Activated CD4-positive, alpha-beta T cell treated with anti-CD3 and anti-CD28 coated beads for 1 hour (primary cell): ENCODE results near the gene RTL5.

Experiments
- DNase-seq: peaks from one replicate; pipeline ENCODE4 v3.0.0-alpha.2; 2020

RTL5 gene

DNA sequence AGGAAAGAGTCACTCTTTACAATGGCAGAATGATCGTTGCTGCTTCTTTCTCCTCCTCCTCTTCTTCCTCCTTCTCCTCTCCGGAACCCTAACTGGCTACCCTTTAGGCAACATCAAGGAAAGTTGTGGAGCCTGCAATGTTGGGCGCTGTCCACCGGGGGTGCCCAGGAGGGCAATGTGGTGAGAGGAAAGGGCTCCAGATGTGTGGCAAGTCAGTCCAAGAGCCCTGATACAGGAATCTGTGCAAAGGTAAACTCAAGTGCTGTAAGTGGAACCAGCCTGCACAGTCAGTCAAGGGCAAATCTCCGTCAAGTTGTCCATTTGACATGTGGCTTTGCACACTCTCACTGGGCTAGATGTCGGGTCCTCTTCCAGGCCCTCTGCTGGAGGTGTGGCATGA lies 2.8 kb downstream of the RTL5 start:
- DNase-seq = no peak

DNA sequence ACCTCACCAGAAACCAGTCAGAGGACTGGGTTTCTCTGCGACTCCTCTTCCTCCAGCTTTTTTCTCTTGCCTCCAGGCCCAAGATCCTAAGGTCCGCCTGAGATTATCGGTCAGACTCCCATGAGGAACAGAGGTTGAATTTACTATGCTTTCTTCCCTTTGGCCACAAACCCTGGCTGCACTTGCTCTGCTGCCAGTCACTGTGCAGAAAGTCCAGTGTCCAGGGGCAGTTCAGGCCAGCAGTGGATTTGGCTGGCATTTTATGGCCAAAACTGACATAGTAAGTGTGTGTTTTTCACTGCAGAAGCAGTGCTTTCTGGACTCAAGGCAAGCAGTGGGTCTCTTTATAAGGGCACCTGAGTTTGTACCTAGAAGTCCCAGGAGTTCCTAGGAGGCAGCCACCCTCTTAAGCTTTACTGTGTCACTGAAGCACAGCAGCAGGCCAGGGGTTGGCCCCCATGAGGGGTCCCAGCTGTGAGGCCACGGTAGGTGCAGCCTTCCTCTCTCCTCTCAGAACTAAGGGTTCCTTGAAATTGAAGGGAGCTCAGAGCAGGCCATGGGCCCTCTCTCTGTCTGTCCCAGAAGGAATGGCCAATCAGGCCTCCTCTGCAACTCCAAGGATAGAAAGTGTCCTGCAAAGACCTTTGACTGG lies 3.4 kb downstream of the RTL5 start:
- no peak for DNase-seq

DNA sequence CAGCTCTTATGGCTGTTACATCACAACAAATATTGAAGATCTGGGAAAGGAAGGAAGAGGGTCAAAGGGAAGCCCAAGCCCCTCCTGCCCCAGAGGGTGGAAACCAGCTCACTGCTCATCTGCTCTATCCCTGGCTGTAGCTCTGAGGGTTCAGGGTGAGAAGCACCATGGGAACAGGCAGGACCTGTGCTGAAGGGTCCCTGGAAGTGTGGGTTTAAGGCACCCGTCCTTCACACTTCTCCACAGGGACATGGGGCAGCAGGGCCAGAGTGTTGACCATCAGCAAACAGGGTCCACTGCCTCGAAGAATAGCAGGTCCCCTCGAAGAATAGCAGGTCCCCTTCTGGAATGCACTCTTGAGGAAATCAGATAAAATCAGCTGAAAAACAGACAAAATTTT lies 4.4 kb downstream of the RTL5 start:
- DNase-seq = no peak

DNA sequence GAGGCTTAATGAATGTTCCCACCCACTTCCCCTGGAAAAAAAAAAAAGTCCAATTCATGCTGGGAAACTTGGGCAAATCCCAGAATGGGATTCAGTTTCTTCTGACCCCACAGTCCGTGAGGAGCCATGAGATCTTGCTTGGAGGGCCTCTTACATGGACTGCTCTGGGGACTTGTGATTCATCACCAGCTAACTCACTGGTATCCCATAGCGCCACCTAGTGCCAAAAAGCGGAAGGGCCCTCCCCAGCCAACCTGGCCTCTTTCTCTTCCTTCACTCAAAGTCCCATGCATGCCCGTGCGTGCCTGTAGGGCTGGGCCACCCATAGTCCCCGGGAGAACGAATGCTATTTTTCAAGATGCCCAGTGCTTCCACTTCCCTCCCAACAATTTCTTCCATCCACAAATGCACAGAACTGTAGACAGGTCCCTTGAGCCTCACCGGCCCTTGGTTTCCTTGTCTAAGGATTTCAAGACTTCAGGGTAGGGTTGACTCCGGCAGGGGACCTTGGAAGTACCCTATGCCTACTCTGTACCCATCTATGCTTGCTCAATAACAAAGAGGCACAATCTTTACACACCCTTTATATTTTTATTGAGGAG lies 5.1 kb downstream of the RTL5 start:
- peak; percentile 68 for DNase-seq

GRCh38 chrX:72126048-72126415 lies 5.7 kb downstream of the RTL5 start:
- DNase-seq = no peak

DNA sequence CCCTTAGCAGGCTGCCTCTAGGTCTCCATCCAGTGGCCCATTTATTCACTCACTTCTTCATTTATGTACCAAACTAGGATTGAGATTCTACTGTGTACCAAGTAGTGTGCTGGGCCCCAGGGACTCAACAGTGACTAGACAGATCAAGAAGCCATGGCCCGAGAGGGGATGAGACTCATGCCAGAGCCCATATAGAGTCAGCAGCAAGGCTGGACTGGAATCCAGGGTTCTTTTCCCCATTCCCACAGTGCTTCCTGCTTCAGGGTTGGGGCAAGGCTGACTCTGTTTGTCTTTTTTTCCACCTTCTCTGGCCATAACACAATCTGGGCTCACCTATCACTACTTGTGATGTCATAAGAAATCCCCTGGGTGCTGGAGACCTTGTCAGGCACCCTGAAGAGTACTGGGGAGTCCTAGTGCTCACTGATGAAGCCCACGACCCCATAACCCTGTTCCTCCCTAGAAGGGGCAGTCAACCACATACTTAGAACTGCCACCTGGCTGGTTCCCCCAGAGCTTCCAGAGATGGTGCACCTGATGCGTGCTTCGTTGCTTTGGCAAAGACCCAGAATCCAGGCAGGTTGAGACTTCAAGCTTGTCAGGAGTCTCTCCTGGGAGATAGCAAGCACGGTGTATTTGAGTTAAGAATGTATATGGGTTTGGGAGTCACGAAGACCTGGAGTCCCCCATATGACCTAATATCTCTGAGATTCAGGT lies 6.2 kb downstream of the RTL5 start:
- no peak for DNase-seq

- DNase-seq = no peak
These were observed 7.0 kb downstream of the RTL5 start for GRCh38 chrX:72124540-72125201.

GRCh38 chrX:72123471-72124185 lies 8.1 kb downstream of the RTL5 start:
- no peak for DNase-seq

DNA sequence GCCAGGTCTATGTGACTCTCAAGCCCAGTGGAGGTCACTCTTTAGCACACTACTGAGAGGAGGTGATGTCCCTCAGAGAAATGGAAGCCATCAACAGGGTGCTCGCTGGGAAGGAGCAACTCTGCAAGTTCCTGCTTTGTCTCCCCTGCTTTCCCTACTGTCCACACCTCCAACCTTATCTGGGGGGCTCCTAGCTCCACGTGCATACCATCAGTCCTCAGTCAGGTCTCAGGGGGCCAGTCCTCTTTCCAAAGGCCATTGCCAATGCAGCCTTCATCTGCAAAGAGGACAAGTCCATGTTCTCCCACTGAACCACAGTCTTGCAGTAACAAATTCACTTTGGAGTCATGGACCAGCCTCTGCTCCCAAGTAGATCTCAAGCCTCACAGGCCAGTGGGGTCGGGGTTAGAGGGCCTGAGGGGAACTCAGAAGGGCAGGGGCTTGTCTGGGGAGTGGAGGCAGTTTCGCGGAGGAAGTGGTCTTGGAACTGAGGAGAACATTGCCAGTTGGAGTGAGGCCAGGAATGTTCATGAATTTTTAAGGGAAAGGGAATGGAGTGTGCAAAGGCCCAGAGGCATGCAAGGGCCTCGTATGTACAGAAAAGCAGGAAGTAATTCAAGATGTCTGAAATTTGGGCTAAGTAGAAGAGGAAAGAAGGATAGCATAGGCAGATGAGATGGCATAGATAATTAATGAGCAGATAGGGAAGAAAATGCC lies 8.9 kb downstream of the RTL5 start:
- no peak for DNase-seq

DNA sequence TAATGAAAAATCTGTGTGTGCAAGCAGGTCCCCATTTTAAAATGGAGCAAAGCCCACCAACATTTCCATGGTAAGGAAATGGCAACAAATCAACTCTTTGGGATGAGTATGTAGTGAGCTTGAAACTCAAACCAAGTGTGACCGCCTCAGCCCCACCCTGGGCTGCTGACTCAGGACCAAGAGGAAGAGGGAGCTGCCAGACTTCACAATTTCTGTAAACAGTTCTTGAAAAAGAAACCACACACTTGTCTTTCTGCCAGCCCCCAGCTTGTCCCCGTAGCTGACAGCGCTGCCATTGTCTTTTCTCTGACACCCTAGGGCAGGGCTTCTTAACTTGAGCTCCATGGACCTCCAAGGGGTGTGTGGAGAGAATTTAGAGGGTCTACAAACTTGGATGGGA lies 10.3 kb downstream of the RTL5 start:
- no peak for DNase-seq

DNA sequence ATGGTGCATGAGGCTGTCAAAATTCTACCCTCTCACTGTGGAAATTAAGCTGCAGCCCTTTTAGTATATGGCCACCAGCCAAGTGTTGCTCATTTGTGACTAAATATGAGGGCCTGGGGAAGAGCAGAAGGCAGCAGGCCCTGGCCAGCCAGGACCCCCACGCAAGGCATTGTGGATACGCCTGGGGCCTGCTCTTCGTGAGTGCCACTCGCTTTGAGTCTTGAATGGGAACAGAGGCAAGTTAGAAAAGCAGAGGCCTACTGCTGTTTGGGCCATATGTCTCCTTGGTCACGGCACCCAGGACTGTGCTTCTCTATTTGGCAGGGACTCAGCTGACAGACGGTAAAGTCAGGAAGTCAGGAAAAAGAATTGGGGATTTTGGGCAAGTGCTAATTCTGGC lies 10.9 kb downstream of the RTL5 start:
- no peak for DNase-seq

- DNase-seq = no peak
These were observed 14.0 kb downstream of the RTL5 start for GRCh38 chrX:72117636-72118210.

- no peak for DNase-seq
These were observed 16.3 kb downstream of the RTL5 start for GRCh38 chrX:72115380-72115779.

DNA sequence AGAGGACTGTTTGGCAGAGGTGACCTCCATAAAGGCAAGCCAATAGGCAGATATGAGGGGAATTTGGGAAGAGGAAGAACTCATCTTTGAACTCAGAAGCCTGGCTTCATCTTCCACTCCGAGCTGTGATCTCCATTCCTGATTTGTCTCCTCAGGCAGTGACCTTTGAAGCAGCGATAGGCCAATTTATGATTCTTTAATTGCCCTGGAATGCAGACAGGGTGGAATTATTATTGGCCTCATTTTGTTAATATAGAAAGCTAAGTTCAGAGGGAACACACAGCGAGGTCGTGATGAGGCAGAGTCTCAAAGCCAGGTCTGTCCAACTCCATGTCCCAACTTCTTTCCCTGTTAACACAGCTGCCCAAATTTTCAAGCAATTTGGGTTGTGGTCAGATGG lies 16.9 kb downstream of the RTL5 start:
- DNase-seq = no peak

DNA sequence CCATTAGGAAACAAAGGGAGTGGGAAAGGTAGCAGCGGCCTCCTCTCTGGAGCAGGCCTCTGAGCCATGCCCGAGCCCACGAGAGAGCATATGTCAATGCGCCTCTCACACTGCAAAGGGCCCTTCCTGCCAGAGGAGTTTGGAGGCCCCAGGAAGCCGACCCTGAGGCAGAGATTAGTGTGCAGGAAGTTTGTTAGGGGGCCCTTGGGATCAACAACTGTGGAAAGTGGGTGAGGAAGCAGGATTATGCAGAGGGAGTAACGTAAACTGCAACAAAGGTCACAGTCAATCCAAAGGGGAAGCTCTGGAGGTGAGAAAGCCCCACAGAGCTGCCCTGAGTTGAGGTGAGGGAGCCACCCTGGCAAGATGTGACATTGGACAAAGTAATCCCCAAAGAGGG lies 17.4 kb downstream of the RTL5 start:
- no peak for DNase-seq

DNA sequence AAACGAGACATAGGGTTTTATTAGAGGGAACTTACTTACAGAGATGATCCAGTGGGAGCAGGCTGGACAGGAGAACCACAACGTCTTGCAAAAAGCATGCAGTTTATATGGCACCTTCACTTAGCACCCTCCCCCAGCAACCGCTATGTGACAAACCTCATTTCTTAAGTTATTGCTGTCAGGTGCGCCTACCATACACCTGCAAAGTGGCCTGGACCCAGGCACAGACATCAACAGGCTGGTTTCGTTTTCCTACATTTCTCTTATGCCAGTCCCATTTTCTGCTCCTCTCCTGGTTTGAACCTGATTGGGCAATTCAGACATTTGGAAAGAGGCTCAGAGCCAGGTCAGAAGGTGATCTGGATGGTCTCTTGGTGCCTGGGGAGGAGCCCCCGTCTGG lies 18.3 kb downstream of the RTL5 start:
- no peak for DNase-seq

DNA sequence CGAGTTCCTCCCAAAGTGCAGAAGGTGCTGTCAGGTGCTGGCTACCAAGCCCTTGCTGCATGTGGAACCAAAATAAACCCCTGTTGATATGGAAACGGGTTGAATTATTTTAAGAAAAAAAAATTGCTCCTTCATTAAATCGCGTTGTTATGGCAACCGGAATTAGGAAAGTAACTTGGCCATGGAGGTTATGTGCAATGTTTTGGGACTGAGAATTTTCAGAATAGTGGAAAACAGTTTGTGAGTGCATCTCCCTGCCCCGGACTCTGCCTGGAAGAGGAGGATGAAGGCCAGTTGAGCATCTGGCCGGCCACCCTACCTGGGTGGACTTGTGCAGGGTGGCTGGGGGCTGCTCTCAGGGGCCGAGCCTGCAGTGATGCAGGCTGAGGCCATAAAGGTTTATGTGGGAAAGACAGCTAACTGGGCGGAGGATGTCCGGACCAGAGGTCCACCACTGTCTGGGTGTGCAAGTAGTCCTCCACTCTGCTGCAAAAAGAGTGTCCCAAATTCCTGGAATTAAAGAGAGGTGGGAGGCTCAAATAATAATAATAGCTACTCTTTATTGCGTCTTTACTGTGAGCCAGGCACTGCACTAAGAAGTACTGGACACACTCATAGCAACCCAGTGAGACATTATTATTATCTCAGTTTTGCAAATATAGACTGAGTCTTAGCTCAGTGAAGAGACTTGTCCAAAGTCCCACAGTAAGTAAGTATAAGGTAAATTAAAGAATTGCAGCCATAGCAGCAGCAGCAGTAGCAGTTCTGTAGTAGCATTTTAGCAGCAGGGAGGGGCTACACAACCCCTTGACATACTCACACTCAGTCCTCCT lies 20.6 kb downstream of the RTL5 start:
- no peak for DNase-seq

- DNase-seq = no peak
These were observed 21.5 kb downstream of the RTL5 start for GRCh38 chrX:72110051-72110875.

- no peak for DNase-seq
These were observed 23.0 kb downstream of the RTL5 start for GRCh38 chrX:72108666-72109065.

DNA sequence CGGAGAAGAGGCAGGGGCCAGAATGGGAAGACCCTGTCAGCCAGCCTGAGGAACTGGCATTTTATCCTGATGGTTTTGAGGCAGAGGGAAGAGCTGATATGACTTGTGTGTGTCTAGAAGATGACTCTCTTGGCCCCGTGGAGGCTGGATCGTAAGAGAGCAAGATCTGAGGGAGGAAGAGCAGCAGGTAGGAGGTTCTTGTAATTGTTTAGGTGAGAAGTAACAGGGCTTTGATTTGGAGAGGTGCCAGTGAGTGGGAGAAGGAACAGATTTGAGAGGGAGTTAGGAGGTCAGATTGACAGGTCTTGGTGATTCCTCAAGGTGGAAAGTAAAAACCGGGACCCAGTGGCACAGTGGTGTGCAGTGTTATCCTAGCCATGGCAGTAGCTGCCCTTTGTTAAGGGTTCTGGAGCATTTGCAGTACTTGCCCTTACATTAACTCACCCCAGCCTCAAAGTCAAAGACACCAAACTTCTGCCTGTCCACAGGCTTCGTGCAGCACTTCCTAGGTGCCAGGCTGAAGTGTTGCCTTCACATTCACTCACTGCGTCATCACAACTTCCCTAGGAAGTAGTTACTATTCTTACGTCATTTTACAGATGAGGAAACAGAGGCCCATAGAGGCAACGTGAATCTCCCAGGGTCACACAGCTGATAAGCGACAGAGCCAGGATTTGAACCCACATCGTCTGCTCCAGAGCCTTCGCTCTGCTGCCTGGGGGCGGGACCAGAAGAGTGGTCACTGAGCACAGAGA lies 23.7 kb downstream of the RTL5 start:
- DNase-seq = no peak
